Epithelial cell of proximal tubule (primary cell): ENCODE results near the gene CDH6. TPM values are rescaled to one million over a fixed set of nuclear protein-coding genes. Genes with fewer than 3 reads are reported as not detected.

ENCODE experiments used
- DNase-seq: peaks from one replicate; pipeline ENCODE4 v3.0.0-alpha.2; 2011; ENCODE audit warnings: low read depth
- H3K4me3 ChIP-seq: 2 replicates; pipeline ENCODE4 v1.5.1; 2011; ENCODE audit warnings: low read depth, mild to moderate bottlenecking, low read length
- CTCF ChIP-seq: conservative IDR thresholded peaks from 2 replicates; pipeline ENCODE4 v1.5.1; 2012; ENCODE audit warnings: low read depth, mild to moderate bottlenecking, low read length
- total RNA-seq: library from RNA; depleted of rRNA; stranded (reverse); fragments of >200 nt; gene quantifications from 2 replicates; pipeline ENCODE4 v1.2.3, GENCODE V29; 2015

CDH6 gene
- total RNA-seq, 1 donor from 2014 or later = 34.9 TPM

- no peak for TF ChIP-seq CTCF
- H3K4me3 ChIP-seq = no peak overlapping the region
- no peak for DNase-seq
Observed at GRCh38 chr5:31300501-31300900, 107.0 kb downstream of the CDH6 start.

- DNase-seq = no peak
- TF ChIP-seq CTCF = no peak
- no peak overlapping the region for H3K4me3 ChIP-seq
Observed at GRCh38 chr5:31301833-31302232, 108.3 kb downstream of the CDH6 start.

GRCh38 chr5:31303688-31304087, 110.2 kb downstream of the CDH6 start:
- no peak overlapping the region for H3K4me3 ChIP-seq
- no peak for DNase-seq
- TF ChIP-seq CTCF = no peak

GRCh38 chr5:31317665-31318064, 124.2 kb downstream of the CDH6 start:
- no peak for TF ChIP-seq CTCF
- DNase-seq = no peak
- H3K4me3 ChIP-seq = no peak overlapping the region

- DNase-seq = no peak
Observed at GRCh38 chr5:31319335-31319734, 125.8 kb downstream of the CDH6 start.

GRCh38 chr5:31322946-31323345, 129.5 kb downstream of the CDH6 start:
- no peak overlapping the region for H3K4me3 ChIP-seq
- DNase-seq = no peak
- TF ChIP-seq CTCF = no peak

More at GRCh38 chr5:31319335-31319734, 125.8 kb downstream of the CDH6 start:
- no peak for TF ChIP-seq CTCF
- H3K4me3 ChIP-seq = no peak overlapping the region

GRCh38 chr5:31324842-31325241, 131.4 kb downstream of the CDH6 start:
- no peak for DNase-seq
- H3K4me3 ChIP-seq = no peak overlapping the region
- TF ChIP-seq CTCF = no peak
